Posterior vena cava (tissue), 2 donors: Measurements from ENCODE around the gene ZC3H10. TPM values are rescaled to one million over a fixed set of nuclear protein-coding genes. Genes with fewer than 3 reads are reported as not detected.
"Not testable (repeated sequence)": the region's sequence is repeated elsewhere in the genome, so short reads cannot be mapped to it uniquely, and the experiment has no call there.

ENCODE experiments used
- DNase-seq: peaks from one replicate; pipeline ENCODE4 v3.0.0-alpha.2; 2020; ENCODE audit warnings: low spot score
- intact Hi-C, 2 donors: fragments of 100-400 bp; cut with DNase I; formaldehyde crosslinking; loops; one replicate each; pipeline versions ENCODE4 v1.14.1 to v1.14.2; 2022 to 2023
- total RNA-seq, 2 donors: library from RNA; stranded (reverse); fragmentation: NEBNext Ultra II Directional; extraction: Animal tissue kit (Norgen Biotek cat#: 25700); gene quantifications; one replicate each; pipeline ENCODE4 v1.2.1, GENCODE V29; 2021
- donor health status: DM: yes; HTN: yes; CAD: no.
- donor health status: DM: yes; HTN: yes; CAD: no.

ZC3H10 gene
- total RNA-seq, 2 donors from 2014 or later, result 7.9 to 8.0 TPM

DNA sequence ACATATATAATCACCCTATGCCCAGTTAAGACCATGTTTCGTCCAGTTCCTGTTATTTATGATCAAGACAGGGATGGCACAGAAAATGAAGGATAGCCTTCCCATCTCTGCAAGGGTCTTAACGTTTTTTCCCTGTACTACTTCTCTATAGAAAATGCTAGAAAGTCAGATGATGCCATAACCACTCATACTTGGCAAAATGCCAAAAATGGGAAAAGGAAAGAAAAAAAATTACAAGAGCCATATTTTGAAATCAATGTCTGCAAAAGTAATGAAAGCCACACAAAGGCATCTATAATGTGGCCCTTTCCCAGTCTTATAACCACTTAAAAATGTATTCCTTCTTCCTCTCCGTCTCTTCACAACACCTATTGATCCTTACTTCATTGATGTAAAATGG lies 32.5 kb downstream of the ZC3H10 start:
- no peak for DNase-seq
- intact Hi-C loops, result no loop called here

DNA sequence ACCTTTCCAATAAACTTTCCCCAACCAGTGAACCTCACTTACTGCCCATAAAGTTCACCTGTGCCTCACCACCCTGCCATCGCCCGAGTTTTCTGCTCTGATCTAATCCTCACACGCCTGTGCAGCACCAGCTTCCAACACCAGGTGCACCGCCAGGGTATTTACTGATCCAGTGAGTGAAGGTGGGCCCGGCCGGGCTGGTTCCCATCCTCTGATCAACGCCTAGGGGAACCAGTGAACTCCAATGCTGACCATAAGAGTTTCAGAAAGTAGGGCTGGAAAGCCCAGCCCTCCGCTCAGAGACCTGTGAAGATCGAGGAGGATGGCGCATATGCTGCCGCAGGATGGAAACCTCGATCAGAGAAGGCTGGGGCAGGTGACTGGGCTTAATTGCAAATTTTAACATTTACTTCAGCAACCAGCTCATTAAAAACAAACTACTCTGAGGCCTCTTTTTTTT lies 33.6 kb downstream of the ZC3H10 start:
- intact Hi-C loops, result no loop called here
- no peak for DNase-seq

- intact Hi-C loops, result no loop called here
- peak; percentile 99 for DNase-seq
These were observed 34.2 kb downstream of the ZC3H10 start, which contains the start of gene MYL6B for GRCh38 chr12:56152132-56152755. MYL6B (plus strand) TSS chr12:56152587; CDS start chr12:56153919, 1,332 bp downstream.

DNA sequence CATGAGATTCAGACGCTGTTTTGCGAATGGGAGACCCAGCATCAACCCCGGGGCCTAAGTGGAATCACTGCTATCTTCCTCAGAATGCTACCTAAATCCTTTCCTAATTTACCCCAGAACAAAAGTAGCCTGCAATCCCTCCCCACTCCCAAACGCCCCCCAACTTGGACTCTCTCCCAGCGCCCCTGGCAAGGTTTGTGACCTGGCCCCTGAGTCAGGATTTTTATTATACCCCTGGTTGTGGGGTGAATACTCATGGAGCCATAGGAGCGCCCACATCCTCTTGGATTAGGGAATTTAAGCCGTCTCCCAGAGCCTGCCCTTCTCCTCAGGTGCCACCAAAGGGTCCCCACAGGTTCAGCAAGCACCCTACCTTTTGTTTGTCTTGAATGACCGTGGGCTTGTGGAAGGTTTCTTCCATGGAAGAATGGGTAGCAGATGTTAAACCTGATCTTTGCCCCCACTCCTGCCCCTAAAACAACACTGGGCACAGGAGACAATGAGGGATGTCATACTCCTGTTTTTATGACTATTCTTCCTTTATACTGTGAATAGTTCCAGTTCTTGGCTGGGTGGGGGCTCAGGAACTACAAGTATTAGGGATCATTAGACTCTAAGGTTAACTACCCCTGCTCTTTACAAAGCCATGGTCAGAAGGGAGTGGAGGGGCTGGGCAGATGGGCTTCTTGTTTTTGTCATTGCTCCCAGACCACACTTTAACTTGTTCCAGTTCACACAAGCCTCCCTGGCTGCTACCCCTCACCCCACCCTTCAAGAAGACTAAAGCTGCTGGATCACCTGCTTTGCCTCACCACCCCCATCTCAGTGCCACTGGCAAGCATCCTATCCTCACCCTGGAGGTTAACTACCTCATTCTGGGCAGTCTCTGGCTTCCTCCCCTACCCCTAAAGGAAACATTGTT lies 35.0 kb downstream of the ZC3H10 start:
- no peak for DNase-seq
- intact Hi-C loops, result no loop called here

GRCh38 chr12:56153678-56154065 lies 35.6 kb downstream of the ZC3H10 start:
- intact Hi-C loops, result no loop called here

DNA sequence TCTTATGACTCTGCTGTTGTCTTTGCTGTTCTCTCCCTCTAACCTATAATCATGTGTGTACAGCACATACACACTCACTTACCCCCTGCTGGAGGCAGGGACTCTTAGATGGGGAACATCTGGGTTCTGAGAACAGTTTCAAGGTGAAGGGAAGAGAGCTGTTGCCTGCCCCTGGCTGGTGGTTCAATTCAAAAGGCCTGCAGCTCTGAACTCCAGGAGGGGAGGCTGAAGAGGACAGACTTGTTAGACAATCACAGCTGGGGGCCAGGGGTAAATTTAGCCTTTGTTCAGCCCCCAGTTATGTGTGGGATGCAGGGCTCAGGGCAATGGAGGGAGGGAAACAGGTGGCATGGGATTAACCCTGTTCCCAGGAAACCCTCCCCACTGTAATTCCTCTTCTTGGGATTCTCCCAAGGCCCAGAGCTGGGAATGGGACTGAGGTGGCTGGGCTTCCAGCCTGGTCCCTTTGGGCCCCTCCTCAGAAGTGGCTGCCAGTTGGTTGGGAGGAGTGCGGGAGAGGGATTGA lies 36.2 kb downstream of the ZC3H10 start:
- intact Hi-C loops, result no loop called here
- DNase-seq, result no peak

More at GRCh38 chr12:56153678-56154065, 35.6 kb downstream of the ZC3H10 start:
- DNase-seq, result no peak

DNA sequence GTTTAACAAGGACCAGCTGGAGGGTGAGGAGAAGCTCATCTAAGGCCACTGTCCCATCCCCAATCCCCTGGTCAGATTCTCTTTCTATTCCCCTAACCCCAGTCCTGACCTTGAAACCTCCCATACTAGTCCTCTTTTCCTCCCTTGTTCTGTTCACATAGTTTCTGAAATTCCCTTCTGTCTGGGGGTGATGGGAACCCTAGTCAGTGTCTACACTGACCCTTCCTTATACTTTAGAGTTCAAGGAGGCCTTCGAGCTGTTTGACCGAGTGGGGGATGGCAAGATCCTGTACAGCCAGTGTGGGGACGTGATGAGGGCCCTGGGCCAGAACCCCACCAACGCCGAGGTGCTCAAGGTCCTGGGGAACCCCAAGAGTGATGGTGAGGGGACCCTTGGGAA lies 36.8 kb downstream of the ZC3H10 start:
- intact Hi-C loops, result no loop called here
- DNase-seq, result no peak

- no peak for DNase-seq
- intact Hi-C loops, result no loop called here
These were observed 37.3 kb downstream of the ZC3H10 start for GRCh38 chr12:56155256-56155845.

- intact Hi-C loops, result not testable (repeated sequence)
These were observed 38.6 kb downstream of the ZC3H10 start for GRCh38 chr12:56156464-56157200.

GRCh38 chr12:56157201-56158028 lies 39.3 kb downstream of the ZC3H10 start:
- DNase-seq, result peak; percentile 92
- intact Hi-C loops, result loop anchor here in 1 of 2 donors (2.0 kb wide), 1 partner anchor 33 kb away; no protein-coding TSS in a partner anchor

More at GRCh38 chr12:56156464-56157200, 38.6 kb downstream of the ZC3H10 start:
- not testable (repeated sequence) for DNase-seq

- intact Hi-C loops, result loop anchor here in 1 of 2 donors (2.0 kb wide), 1 partner anchor 33 kb away; no protein-coding TSS in a partner anchor
- DNase-seq, result peak; percentile 98
These were observed 40.2 kb downstream of the ZC3H10 start, which contains the start of gene MYL6 for GRCh38 chr12:56158029-56158925. MYL6 (plus strand) TSS chr12:56158359; CDS start chr12:56158402, 43 bp downstream.

DNA sequence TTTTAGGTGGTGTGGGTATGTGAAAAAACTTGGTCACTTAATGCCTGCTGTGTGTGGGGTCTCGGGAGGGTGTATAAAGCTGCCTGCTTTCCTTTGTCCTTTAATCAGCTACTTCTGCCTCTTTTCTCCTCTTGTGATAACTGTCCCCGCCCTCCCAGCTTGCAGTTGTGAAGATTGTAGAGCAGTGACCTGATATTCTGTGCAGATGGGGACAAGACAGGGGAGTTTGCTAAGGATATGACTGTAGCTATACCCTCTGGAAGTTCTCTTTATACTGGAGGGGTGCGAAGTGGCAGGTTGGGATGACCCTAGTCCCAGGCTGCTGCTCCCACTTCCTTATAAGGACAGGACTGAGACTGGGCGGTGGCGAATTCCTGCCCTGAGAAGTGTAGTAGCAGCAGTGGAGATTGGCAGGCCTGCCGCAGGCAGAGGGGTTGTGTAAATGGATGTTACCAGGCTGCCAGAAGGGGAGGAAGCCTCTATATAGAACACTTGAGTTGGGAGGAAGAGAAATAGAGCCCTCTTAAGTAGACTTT lies 40.9 kb downstream of the ZC3H10 start:
- intact Hi-C loops, result loop anchor here in 1 of 2 donors (2.0 kb wide), 1 partner anchor 34 kb away; no protein-coding TSS in a partner anchor
- DNase-seq, result peak; percentile 94

GRCh38 chr12:56159482-56160192 lies 41.6 kb downstream of the ZC3H10 start:
- DNase-seq, result no peak
- intact Hi-C loops, result loop anchor here in 1 of 2 donors (2.0 kb wide), 1 partner anchor 35 kb away; no protein-coding TSS in a partner anchor

DNA sequence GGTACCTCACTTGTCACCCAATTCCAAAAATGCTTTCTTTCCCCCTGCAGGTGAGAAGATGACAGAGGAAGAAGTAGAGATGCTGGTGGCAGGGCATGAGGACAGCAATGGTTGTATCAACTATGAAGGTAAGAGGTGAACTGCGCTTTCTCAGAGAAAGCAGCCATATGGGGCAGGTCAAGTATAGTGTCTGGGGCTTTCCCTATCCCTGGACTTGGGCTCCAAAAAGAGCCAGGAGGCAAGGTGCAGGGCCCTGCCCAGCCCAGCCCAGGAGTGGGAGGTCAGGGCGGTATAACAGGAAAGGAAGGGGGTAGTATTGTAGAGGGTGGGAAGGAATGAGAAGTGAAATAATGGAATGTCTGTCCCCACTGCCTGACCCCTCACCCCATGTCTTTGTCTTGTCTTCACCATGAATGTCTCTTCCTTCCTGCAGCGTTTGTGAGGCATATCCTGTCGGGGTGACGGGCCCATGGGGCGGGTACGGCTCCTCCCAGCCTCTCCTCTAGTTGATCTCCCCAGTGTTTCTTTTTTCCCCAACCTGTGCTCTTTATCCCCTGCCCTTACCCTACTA lies 42.2 kb downstream of the ZC3H10 start:
- DNase-seq, result no peak
- intact Hi-C loops, result no loop called here

- intact Hi-C loops, result no loop called here
- DNase-seq, result no peak
These were observed 43.0 kb downstream of the ZC3H10 start for GRCh38 chr12:56160894-56161689.
